Naive thymus-derived CD8-positive, alpha-beta T cell (primary cell): ENCODE measurements around the gene TLCD2. TPM values are rescaled to one million over a fixed set of nuclear protein-coding genes. Genes with fewer than 3 reads are reported as not detected.

Experiments
- ATAC-seq, 2 donors: fragments of 150-1000 bp; cut with Tn5 transposase in 1 of 2; sonication (Bioruptor Pico), chemical (Tn5 transposase) in 1 of 2; 1 replicate in 1 of 2; 2 replicates in 1 of 2; pipeline ENCODE4 v1.10.0; 2021; ENCODE audit warnings: mild to moderate bottlenecking in 2 of 2, moderate library complexity in 2 of 2
- POLR2A ChIA-PET: fragments of 350-600 bp; sonication (Branson Sonifier 250); formaldehyde crosslinking; loops from one replicate; lab custom pipeline; 2021; ENCODE audit warnings: antibody characterized with exemption; lab: Charles Lee
- DNase-seq, 10 donors: peaks; one replicate each; pipeline versions ENCODE4 v3.0.0 to v3.0.0-alpha.2; 2020 to 2022
- H3K27ac Mint-ChIP-seq, 10 donors: one replicate each; pipeline ENCODE4 v1.8.0; 2020 to 2022; ENCODE audit warnings: mild to moderate bottlenecking in 10 of 10, mixed read lengths in 10 of 10, moderate library complexity in 4 of 10, inconsistent platforms in 1 of 10
- H3K27me3 Mint-ChIP-seq, 5 donors: one replicate each; pipeline ENCODE4 v1.8.0; 2021 to 2022; ENCODE audit warnings: mixed read lengths in 5 of 5
- H3K36me3 Mint-ChIP-seq, 3 donors: one replicate each; pipeline ENCODE4 v1.8.0; 2020 to 2022; ENCODE audit warnings: mixed read lengths in 3 of 3, mild to moderate bottlenecking in 2 of 3, inconsistent platforms in 1 of 3
- H3K4me1 Mint-ChIP-seq, 4 donors: one replicate each; pipeline ENCODE4 v1.8.0; 2021 to 2022; ENCODE audit warnings: mixed read lengths in 4 of 4
- H3K4me3 Mint-ChIP-seq, 10 donors: one replicate each; pipeline ENCODE4 v1.8.0; 2020 to 2022; ENCODE audit warnings: mild to moderate bottlenecking in 10 of 10, mixed read lengths in 10 of 10, moderate library complexity in 6 of 10, inconsistent platforms in 1 of 10
- H3K9me3 Mint-ChIP-seq, 9 donors: one replicate each; pipeline ENCODE4 v1.8.0; 2020 to 2022; ENCODE audit warnings: mixed read lengths in 9 of 9, mild to moderate bottlenecking in 3 of 9, inconsistent platforms in 1 of 9, moderate library complexity in 1 of 9
- polyA plus RNA-seq, 3 donors: library from polyadenylated mRNA; unstranded; fragments of 300-500 nt; fragmentation: Illumina TruSeq; gene quantifications; one replicate each; pipeline ENCODE4 v1.2.3, GENCODE V29; 2021
- total RNA-seq, 8 experiments: library from RNA in 2 of 8; stranded (reverse) in 2 of 8; gene quantifications; one replicate each; pipeline ENCODE4 v1.2.3 and lab custom pipeline; 2021 to 2026

The TLCD2 gene, protein sequence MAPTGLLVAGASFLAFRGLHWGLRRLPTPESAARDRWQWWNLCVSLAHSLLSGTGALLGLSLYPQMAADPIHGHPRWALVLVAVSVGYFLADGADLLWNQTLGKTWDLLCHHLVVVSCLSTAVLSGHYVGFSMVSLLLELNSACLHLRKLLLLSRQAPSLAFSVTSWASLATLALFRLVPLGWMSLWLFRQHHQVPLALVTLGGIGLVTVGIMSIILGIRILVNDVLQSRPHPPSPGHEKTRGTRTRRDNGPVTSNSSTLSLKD
- total RNA-seq (not detected), polyA plus RNA-seq (not detected), total RNA-seq (lab: John Stamatoyannopoulos, UW) (0 to 0.42 (median 0.04) reads per million in 6 experiments)

DNA sequence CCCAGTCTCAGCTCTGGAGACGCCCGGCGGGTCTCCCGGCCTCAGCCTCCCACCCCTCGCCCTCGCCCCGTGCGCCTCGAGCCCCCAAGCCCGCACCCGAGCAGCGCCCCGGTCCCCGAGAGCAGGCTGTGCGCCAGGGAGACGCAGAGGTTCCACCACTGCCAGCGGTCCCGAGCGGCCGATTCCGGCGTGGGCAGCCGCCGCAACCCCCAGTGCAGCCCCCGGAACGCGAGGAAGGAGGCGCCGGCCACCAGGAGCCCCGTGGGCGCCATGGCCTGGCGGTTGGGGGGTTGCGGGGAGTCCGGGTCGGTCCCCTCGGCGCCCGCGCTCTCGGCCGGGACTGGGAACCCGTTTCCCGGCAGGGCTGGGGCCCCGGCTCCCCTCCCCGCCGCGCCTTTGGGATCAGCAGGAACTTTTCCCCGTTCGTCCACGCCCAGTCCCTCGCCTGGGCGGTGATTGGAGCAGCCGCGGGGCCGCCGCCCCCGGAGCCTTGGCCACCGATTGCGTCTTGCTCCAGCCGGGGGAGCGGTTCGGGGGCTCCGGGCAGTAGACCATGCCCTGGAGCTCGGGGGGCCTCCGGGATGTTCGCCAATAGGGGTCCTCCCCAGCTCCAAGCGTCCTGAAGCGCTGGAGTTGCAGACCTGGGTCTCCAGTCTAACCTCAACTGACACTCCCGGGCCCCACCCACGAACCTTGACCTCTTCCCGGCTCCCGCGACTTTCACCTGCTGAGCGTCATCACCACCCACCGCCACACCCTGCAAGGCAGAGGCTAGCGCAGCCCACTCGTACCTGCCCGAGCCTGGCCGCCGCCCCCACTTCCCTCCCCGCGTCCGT, at the start of gene TLCD2:
TLCD2 (minus strand) TSS at position 407 of the 836 bp plus-strand sequence; CDS start at position 272, 135 bp downstream.
- Mint-ChIP-seq H3K27me3 (peaks cover 5 to 48% (median 26%) of the 10 kb centered on the region in 5 donors), H3K27ac (peak within 1 kb of the TSS in 6 of 10 donors; percentile 14 to 66 (median 32)), H3K4me1 (peaks cover 8 to 32% (median 24%) of the 10 kb centered on the region in 4 donors), H3K9me3 (no peaks in the 10 kb centered on the region), H3K36me3 (no peaks in the 10 kb centered on the region), H3K4me3 (peak within 1 kb of the TSS; percentile 56 to 83 (median 74))
- DNase-seq (peak in 2 of 10 donors; percentile 13 to 25), ATAC-seq (peak; percentile 56 to 57)
- POLR2A ChIA-PET = interaction anchor here (1.6 kb wide), 1 partner anchor 26 kb away, joined by 5 read pairs; no protein-coding TSS in a partner anchor

DNA sequence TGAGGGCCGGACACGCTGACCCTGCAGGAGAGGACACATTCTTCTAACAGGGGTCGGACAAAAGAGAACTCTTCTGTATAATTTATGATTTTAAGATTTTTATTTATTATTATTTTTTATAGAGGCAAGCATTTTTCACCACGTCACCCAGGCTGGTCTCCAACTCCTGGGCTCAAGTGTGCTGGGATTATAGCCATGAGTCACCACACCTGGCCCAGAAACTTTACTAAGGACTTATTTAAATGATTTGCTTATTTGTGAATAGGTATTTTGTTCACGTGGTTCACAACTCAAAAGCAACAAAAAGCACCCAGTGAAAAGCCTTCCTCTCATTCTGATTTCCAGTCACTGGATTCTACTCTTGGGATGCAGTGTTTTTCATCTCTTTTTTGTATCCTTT, 49.4 kb upstream of the TLCD2 start:
- Mint-ChIP-seq H3K9me3 (no peaks in the 10 kb centered on the region), H3K4me1 (peaks cover 21 to 46% (median 36%) of the 10 kb centered on the region in 4 donors), H3K27ac (peak overlapping the region in 1 of 10 donors; percentile 27), H3K27me3 (no peaks in the 10 kb centered on the region), H3K4me3 (no peak overlapping the region), H3K36me3 (no peaks in the 10 kb centered on the region)
- ATAC-seq (no peak), DNase-seq (no peak)
- POLR2A ChIA-PET = no interaction called here

DNA sequence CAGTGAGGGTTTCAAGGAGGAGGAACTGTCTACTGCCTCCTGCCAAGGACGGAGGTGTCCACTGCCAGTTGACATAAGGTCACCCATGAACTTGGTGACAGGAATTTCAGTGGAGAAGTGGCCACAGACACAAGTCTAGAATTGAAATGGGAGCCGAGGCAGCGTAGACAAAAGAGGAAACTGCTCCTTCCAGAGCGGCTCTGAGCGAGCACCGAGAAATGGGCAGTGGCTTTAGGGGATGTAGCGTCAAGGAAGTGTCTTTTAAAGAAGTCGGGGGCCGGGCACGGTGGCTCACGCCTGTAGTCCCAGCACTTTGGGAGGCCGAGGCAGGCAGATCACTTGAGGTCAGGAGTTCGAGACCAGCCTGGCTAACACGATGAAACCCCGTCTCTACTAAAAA, 48.6 kb upstream of the TLCD2 start:
- peak overlapping the region in 4 of 10 donors; percentile 66 to 84 (median 83) for H3K27ac Mint-ChIP-seq
- DNase-seq (no peak), ATAC-seq (no peak)
- H3K9me3 Mint-ChIP-seq = no peaks in the 10 kb centered on the region
- no peaks in the 10 kb centered on the region for H3K27me3 Mint-ChIP-seq
- POLR2A ChIA-PET = no interaction called here
- no peak overlapping the region for H3K4me3 Mint-ChIP-seq
- H3K4me1 Mint-ChIP-seq = peaks cover 15 to 39% (median 29%) of the 10 kb centered on the region in 4 donors
- no peaks in the 10 kb centered on the region for H3K36me3 Mint-ChIP-seq

DNA sequence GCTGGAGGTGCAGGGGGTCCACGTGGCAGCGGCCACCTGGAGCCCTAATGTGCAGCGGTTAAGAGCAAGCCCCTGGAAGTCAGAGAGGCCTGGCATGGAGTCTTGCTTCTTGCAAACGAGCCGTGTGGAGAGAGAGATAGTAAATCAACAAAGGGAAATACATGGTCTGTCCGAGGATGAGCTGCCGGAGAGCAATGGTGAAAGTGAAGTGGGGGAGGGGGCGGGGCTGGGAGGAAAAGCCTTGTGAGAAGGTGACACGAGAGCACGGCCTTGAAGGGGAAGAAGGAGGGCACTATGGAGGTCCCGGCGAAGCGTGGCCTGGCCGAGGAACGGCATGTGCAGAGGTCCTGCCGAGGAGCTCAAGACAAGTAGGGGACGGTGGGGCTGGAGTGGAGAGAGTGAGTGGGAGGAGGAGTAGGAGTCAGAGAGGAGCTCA, 45.7 kb upstream of the TLCD2 start:
- peaks cover 5 to 23% (median 10%) of the 10 kb centered on the region in 4 donors for H3K4me1 Mint-ChIP-seq
- no peak overlapping the region for H3K27ac Mint-ChIP-seq
- ATAC-seq (no peak), DNase-seq (no peak)
- no peaks in the 10 kb centered on the region for H3K36me3 Mint-ChIP-seq
- no peak overlapping the region for H3K4me3 Mint-ChIP-seq
- H3K9me3 Mint-ChIP-seq = no peaks in the 10 kb centered on the region
- POLR2A ChIA-PET = interaction anchor here (1.1 to 1.8 kb wide), 2 partner anchors 9 to 22 kb away, joined by 3 to 11 read pairs; no protein-coding TSS in a partner anchor
- H3K27me3 Mint-ChIP-seq = no peaks in the 10 kb centered on the region

DNA sequence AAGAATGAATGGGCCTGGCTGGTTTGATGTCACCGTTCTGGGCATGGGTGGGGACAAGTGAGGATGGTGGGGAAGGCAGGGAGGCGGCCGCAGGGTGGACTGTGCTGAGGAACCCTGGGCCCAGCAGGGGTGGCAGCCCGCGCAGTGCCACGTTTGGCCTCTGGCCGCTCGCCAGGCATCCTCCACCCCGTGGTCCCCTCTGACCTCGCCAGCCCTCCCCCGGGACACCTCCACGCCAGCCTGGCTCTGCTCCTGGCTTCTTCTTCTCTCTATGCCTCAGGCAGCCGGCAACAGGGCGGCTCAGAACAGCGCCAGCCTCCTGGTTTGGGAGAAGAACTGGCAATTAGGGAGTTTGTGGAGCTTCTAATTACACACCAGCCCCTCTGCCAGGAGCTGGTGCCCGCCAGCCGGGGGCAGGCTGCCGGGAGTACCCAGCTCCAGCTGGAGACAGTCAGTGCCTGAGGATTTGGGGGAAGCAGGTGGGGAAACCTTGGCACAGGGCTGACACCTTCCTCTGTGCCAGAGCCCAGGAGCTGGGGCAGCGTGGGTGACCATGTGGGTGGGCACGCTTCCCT, 45.2 kb upstream of the TLCD2 start:
- POLR2A ChIA-PET = interaction anchor here (1.1 to 1.8 kb wide), 2 partner anchors 9 to 22 kb away, joined by 3 to 11 read pairs; no protein-coding TSS in a partner anchor
- no peaks in the 10 kb centered on the region for H3K36me3 Mint-ChIP-seq
- no peak for ATAC-seq

DNA sequence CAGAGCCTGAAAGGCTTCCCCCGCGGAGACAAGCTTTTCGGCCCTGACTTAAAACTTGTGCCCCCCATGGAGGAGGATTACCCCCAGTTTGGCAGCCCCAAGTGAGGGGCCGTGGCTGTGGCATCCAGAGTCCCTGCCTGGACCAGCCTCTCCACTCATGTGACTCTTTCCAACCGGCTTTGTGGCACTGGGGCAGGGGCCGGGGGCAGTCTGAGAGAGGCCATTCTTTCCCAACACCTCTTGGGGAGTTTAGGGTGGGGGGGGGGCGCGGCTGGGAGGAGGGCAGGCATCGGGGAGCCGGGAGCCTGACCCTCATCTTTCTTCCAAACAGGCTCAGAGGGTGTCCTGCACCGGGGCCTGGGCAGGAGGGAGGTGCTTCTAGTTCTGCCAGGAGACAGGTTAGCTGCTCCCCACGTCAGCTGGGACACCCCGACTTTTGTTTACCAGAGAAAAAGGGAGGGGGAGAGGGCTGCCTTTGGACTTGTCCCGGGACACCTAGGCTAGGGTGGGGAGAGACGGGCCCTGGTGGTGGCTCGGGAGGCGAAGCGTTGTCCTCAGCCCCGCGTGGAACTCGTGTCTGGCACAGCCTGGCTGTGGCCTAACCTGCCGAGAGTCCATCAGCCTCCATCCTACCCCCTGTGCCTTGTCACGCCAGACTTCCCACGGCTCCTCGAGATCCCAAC, 44.4 kb upstream of the TLCD2 start:
- POLR2A ChIA-PET = interaction anchor here (1.1 to 1.8 kb wide), 2 partner anchors 10 to 23 kb away, joined by 3 to 11 read pairs; no protein-coding TSS in a partner anchor
- Mint-ChIP-seq H3K9me3 (no peaks in the 10 kb centered on the region), H3K4me3 (no peak overlapping the region), H3K27me3 (no peaks in the 10 kb centered on the region), H3K4me1 (peaks cover 5 to 23% (median 9%) of the 10 kb centered on the region in 4 donors), H3K36me3 (no peaks in the 10 kb centered on the region), H3K27ac (peak overlapping the region in 2 of 10 donors; percentile 43 to 69)
- ATAC-seq (no peak), DNase-seq (no peak)

More for the DNA sequence above, 45.2 kb upstream of the TLCD2 start:
- Mint-ChIP-seq H3K9me3 (no peaks in the 10 kb centered on the region), H3K4me1 (peaks cover 5 to 23% (median 9%) of the 10 kb centered on the region in 4 donors), H3K27ac (peak overlapping the region in 2 of 10 donors; percentile 43 to 69), H3K4me3 (no peak overlapping the region), H3K27me3 (no peaks in the 10 kb centered on the region)
- no peak for DNase-seq

DNA sequence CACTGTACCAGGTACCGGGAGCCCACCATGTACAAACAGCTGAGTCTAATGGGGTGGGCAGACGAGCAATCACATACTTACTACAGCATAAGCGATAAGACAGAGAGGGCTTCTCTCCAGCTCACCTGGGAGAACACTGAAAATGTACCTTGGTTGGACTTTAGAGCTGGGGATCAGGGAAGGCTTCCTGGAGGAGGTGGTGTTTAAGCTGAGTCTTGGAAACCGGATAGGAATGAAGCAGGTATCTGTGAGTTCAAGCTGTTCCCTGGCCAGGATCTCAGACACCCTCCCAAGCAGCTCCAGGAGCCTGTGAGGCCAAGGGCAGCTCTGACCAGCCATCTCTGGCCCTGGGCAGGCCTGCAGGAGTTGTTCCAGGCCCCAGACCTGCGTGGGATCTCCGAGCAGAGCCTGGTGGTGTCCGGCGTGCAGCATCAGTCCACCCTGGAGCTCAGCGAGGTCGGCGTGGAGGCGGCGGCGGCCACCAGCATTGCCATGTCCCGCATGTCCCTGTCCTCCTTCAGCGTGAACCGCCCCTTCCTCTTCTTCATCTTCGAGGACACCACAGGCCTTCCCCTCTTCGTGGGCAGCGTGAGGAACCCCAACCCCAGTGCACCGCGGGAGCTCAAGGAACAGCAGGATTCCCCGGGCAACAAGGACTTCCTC, 43.7 kb upstream of the TLCD2 start:
- POLR2A ChIA-PET = no interaction called here
- H3K4me1 Mint-ChIP-seq = peaks cover 5 to 22% (median 9%) of the 10 kb centered on the region in 4 donors
- ATAC-seq (no peak), DNase-seq (no peak)
- H3K27ac Mint-ChIP-seq = no peak overlapping the region
- no peaks in the 10 kb centered on the region for H3K27me3 Mint-ChIP-seq
- no peaks in the 10 kb centered on the region for H3K9me3 Mint-ChIP-seq
- H3K36me3 Mint-ChIP-seq = no peaks in the 10 kb centered on the region
- H3K4me3 Mint-ChIP-seq = no peak overlapping the region

DNA sequence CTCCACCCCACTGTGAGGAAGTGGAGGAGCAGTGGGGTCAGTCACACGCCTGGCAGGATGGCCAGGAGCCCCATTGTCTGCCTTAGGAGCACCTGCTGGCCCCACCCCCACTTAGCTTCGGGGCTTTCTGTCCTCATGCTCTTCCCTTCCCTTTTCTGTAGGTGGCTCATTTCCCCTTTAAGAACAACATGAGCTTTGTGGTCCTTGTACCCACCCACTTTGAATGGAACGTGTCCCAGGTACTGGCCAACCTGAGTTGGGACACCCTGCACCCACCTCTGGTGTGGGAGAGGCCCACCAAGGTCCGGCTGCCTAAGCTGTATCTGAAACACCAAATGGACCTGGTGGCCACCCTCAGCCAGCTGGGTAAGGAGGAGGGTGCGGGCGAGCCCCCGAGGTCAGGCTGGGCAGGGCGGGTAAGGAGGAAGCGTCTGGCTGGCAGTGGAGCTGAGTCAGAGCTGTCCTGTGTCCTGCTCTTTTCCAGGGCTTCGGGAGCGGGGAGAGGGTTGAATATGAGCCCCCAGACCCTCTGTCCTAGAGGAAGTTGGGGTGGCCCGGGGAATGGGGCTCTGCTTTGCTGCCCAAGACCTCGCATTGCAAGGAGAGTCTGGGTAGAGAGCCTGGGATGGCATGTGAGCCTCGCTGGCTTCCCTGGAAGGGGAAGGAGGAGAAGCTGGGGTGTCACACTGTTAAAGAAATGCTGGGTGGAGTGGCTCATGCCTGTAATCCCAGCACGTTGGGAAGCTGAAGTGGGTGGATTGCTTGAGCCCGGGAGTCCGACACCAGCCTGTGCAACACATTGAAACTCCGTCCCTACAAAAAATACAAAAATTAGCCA, 42.5 kb upstream of the TLCD2 start:
- H3K9me3 Mint-ChIP-seq = no peaks in the 10 kb centered on the region
- POLR2A ChIA-PET = interaction anchor here (0.6 kb wide), 1 partner anchor 17 kb away, joined by 3 read pairs; no protein-coding TSS in a partner anchor
- no peaks in the 10 kb centered on the region for H3K27me3 Mint-ChIP-seq
- ATAC-seq (no peak), DNase-seq (no peak)
- peak overlapping the region in 1 of 10 donors; percentile 10 for H3K4me3 Mint-ChIP-seq
- peak overlapping the region in 6 of 10 donors; percentile 14 to 65 (median 54) for H3K27ac Mint-ChIP-seq
- H3K36me3 Mint-ChIP-seq = no peaks in the 10 kb centered on the region
- peaks cover 2 to 17% (median 7%) of the 10 kb centered on the region in 4 donors for H3K4me1 Mint-ChIP-seq

DNA sequence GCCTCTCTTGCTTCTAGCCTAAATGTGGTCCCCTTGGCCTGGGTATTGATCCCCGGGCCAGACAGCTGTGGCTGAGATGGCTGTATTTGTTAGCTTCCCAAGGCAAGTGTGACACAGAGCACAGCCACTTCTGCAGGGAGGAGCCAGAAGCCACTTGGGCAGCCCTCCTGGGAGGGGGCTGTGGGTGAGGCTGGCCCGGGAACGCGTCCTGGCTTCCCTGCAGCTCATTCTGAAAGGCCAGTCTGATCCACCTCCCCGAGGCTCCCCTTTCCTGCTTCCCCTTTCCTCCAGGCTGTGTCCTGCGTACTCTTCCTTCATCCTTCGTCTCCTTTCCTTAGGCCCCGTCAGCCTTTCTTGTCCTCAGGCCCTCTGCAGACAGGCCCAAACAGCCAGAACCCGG, 40.5 kb upstream of the TLCD2 start:
- Mint-ChIP-seq H3K9me3 (no peaks in the 10 kb centered on the region), H3K27me3 (no peaks in the 10 kb centered on the region), H3K36me3 (no peaks in the 10 kb centered on the region), H3K27ac (peak overlapping the region in 1 of 10 donors; percentile 76), H3K4me1 (peaks cover 0 to 12% (median 6%) of the 10 kb centered on the region in 4 donors), H3K4me3 (no peak overlapping the region)
- ATAC-seq (no peak), DNase-seq (no peak)
- POLR2A ChIA-PET = no interaction called here

DNA sequence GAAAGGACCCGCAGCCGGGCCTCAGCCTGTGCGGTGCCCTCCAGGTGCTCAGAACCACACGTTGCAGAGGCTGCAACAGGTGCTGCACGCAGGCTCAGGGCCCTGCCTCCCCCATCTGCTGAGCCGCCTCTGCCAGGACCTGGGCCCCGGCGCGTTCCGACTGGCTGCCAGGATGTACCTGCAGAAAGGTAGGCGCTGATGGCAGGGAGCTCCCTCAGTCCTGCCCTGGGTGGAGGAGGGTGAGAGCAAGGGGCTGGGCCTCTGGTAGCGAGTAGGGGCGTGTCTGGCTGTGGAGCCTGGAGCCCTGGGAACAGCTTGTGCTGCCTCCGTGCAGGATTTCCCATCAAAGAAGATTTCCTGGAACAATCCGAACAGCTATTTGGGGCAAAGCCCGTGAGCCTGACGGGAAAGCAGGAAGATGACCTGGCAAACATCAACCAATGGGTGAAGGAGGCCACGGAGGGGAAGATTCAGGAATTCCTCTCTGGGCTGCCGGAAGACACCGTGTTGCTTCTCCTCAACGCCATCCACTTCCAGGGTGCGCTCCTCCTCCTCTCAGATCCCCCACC, 36.9 kb upstream of the TLCD2 start:
- no peak overlapping the region for H3K27ac Mint-ChIP-seq
- POLR2A ChIA-PET = no interaction called here

More for the DNA sequence above, 36.9 kb upstream of the TLCD2 start:
- no peak for ATAC-seq
- no peaks in the 10 kb centered on the region for H3K36me3 Mint-ChIP-seq
- H3K4me3 Mint-ChIP-seq = no peak overlapping the region
- no peaks in the 10 kb centered on the region for H3K27me3 Mint-ChIP-seq
- H3K9me3 Mint-ChIP-seq = no peaks in the 10 kb centered on the region
- peaks cover 0 to under 1% (median 0%) of the 10 kb centered on the region in 4 donors for H3K4me1 Mint-ChIP-seq
- DNase-seq = peak in 1 of 10 donors; percentile 52
